Stimulated activated CD4-positive, alpha-beta T cell treated with anti-CD3 and anti-CD28 coated beads, TNF-alpha, amount 100 ng/mL, for 24 hours (primary cell): ENCODE data around the gene HSDL1.

Experiments
- DNase-seq, 3 experiments: peaks; one replicate each; pipeline ENCODE4 v3.0.0-alpha.2; 2020; ENCODE audit warnings: low read depth in 3 of 3

Gene HSDL1

DNA sequence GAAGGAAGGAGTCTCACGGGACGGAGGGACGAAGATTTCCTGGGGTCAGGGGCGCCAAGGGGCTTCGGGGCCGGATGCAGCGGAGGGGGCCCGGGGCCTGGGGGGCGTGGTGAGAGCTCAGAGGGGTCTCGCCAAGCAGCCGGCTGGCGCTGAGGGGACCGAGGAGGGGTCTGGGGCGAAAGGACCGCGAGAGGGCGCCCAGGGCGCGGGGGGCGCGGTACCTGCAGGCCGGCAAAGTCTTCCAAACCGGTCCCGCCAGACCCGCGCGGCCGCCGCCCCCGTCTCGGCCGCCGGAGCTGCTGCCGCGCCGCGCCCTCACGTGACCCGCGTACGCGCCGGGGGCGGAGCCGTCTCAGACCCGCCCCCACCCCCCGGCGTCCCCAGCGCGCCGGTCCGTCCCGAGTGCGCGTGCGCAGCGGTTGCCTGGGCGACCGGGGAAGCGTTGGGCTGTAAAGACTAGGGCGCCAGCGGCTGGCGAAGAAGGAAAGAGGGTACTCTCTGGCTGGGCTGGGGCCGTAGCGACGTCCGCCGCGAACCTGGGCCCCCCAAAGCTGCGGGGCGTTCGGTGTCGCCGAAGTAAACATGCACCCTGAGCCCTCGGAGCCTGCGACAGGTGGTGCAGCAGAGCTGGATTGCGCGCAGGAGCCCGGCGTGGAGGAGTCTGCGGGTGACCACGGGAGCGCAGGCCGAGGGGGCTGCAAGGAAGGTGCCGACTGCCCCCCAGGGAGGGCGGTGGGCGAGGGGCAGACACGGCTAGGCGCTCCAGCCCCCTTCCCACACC lies at the start of gene HSDL1, which contains the start of gene DNAAF1:
TSS of gene HSDL1 (minus strand) at position 319 of the 781 bp plus-strand sequence. CDS start 13,856 bp downstream, outside the sequence.
TSS of gene DNAAF1 (plus strand) at position 450 of the 781 bp plus-strand sequence. CDS start at position 583, 133 bp downstream.
- peak; percentile 86 to 94 (median 91) for DNase-seq

DNA sequence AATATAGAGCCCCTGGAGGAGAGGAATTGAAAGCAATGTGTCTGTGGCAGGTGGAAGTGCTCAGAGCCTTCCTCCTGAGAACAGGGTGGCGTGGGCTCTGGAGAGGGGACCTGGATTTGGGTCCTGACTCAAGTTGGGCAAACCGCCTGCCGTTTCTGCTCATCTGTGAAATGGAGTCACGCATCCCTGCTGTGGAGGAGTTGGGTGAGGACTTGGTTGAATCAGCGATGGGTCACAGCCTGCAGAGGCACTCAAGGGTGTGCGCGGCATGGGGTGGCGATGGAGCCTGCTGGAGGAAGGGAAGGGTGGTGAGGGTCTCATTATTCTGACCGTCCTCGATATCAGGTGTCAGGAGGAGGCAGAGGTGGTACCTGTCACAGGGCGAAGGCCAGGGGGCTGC lies 49.0 kb upstream of the HSDL1 start:
- no peak for DNase-seq

DNA sequence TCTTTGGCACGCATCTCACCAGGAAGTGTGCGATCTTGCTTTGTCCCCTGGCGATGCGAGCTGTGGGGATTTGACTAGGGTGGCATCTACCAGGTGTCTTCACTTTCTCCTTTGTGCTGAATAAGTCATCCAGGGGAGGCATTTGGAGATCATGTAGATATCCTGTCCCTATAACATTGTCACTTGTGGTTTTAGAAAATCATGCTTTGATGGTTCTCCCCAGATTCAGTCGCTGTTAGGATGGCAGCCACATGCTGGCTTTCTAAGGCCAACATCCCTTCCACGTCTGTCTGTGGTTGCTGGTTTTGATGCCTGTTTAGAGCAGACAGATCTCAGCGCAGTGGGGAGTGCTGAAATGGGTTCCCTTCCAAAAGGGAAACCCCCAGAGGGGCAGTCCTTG lies 48.5 kb upstream of the HSDL1 start:
- no peak for DNase-seq

GRCh38 chr16:84191466-84191865 lies 46.5 kb upstream of the HSDL1 start:
- DNase-seq = no peak

DNA sequence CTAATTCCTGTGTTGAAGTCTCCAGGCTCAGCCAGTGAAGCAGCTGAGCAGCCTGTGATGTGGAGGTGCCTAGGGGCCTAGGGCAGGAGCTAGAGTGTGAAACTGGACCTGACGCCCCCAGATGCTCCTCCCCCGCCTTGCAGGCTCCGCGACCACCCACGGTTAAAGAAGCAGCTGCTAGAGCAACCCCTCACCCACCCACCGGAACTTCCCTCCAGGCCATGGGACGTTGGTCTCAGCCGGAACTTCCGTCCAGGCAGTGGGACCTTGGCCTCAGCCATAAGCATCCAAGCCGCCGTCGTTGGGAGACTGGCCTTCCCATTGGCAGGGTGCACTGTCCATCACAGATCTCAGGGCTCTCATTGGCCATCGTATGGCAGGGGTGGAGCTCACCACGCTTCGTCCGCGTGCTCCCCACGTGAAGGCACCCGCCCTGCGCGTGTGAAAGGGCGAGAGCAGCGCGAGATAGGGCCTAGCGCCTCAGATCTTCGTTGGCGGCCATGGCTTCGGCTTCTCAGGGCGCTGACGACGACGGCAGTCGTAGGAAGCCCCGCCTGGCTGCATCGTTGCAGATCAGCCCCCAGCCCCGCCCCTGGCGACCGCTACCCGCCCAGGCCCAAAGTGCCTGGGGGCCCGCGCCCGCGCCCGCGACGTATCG lies 45.9 kb upstream of the HSDL1 start, which contains the start of gene ADAD2:
TSS of gene ADAD2 (plus strand) at position 427 of the 658 bp plus-strand sequence. CDS start at position 501, 74 bp downstream.
- DNase-seq = no peak

- peak; percentile 84 to 89 (median 88) for DNase-seq
Measured at GRCh38 chr16:84186685-84187437, 41.9 kb upstream of the HSDL1 start, which contains the start of gene TAF1C. TAF1C (minus strand) TSS chr16:84187057; CDS start chr16:84184988, 2,069 bp downstream.

DNA sequence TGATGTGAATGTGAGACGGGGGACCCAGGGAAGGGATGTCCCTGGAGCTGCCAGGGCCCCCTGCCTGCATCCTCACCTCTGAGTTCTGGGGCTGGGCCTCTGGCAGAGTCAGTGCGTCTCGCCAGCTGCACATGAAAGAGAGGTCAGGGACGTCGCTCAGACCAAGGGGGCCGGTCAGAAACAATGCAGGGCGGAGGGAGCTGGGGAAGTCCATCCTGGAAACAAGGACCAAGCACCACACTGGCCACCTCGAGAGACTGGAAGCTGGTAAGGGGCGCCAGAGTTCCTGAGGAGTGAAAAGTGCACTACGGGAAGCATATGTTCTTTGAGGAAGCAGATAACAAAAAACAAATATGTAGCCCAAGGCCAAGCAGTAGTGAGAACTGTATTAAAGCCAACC lies 39.8 kb upstream of the HSDL1 start:
- no peak for DNase-seq

GRCh38 chr16:84183911-84184591 lies 39.1 kb upstream of the HSDL1 start:
- DNase-seq = no peak

GRCh38 chr16:84183572-84183875 lies 38.5 kb upstream of the HSDL1 start:
- DNase-seq = no peak

- DNase-seq = no peak
Measured at GRCh38 chr16:84182680-84183571, 37.9 kb upstream of the HSDL1 start.

GRCh38 chr16:84182104-84182503 lies 37.1 kb upstream of the HSDL1 start:
- DNase-seq = no peak

DNA sequence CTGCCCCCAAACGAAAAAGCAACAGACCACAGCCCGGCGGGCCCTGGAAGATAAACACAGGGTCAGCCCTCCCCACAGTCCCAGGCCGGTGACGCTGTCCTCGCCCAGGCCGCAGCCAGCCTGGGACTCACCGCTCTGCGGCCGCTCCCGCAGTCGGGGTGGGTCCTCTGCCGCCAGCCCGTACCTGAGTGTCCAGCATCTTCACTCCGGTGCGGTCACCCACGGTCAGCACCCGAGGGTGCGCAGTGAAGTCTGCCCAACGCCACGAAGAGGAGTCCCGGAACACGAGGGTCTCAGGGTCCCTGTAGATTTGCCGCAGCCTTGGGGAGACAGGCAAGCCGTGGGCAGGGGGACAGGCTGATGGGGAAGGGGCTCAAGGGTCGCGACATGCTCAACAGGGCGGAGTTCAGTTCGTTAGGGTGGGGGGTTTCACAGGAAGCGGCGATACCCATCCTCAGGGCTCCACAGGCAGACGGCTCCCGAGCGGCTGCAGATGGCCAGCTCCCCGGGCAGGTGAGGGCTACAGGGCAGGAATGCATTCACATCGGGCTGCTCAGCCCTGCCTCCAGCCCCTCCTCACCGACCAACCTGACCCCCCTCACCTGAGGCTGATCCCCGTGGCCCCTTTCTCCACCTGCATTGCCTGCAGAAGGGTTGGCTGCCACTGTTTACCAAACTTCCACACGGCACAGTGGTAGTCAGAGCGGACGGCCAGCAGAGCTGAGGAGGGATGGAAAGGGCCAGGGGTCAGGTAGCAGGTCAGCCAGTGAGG lies 36.4 kb upstream of the HSDL1 start:
- DNase-seq = no peak

- DNase-seq = no peak
Measured at GRCh38 chr16:84180519-84181140, 35.7 kb upstream of the HSDL1 start.

- DNase-seq = no peak
Measured at GRCh38 chr16:84179612-84180320, 34.8 kb upstream of the HSDL1 start.

DNA sequence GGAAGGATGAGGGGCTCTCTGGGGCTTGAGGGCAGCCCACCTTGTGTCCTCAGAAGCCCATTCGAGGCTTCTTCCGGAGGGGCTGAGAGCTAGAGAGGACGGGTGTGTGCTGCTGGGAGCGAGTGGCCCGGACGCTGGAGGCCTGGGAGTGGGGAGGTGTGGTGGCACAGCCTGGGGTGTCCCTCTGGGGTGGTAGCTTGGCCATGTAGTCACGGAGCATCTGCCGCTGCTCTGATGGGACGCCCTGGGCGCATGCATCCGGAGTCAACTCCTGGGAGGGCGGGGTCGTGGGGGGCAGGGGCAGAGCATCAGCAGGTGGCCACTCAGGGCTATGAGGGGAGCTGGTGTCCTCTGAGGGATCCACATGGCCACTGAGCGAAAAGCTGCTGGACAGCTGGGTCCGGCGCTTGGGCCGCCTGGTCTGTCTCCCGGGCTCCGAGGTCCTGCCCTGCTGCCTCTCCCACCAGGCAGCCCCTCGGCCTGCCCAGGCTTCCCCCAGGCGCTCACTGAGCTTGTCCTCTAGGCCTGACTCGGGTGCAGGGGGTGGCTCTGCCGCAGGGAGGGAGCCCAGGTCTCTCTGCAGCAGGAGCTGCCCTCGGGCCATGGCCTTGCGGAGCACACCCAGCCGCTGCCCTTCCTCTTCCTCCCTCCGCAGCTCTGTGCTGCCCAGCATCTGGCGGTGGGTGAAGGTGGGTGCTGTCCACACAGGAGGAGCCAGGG lies 34.1 kb upstream of the HSDL1 start:
- no peak for DNase-seq

- DNase-seq = no peak
Measured at GRCh38 chr16:84178146-84178765, 33.3 kb upstream of the HSDL1 start.

- no peak for DNase-seq
Measured at GRCh38 chr16:84177741-84178073, 32.7 kb upstream of the HSDL1 start.
